GM19395 (cell line): Measurements from ENCODE around the gene VSTM2L.

Experiments
- ATAC-seq: cut with Tn5 transposase; IDR thresholded peaks from one replicate; pipeline ENCODE4 v1.9.1; 2021; ENCODE audit warnings: mild to moderate bottlenecking, moderate library complexity; ENCODE audit not compliant: unreplicated experiment

VSTM2L gene

DNA sequence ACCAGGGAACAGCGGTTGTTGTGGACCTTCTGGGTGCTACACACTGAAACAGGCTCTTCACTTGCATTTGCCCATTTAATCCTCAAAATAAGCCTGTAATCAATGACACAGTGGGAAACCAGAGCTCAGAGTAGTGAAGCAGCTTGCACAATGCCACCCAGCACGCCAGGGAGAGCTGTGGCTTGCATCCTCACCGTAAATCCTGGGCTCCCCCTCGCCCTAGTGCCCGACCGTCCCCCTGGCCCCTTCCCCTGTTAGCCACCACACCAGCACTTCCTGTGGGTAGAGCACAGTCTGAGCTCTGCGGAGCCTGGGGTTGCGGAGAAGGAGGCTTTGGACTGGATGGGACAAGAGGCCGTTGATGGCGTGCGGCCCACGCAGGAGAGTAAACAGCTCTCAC, 14.5 kb downstream of the VSTM2L start:
- ATAC-seq = no peak

DNA sequence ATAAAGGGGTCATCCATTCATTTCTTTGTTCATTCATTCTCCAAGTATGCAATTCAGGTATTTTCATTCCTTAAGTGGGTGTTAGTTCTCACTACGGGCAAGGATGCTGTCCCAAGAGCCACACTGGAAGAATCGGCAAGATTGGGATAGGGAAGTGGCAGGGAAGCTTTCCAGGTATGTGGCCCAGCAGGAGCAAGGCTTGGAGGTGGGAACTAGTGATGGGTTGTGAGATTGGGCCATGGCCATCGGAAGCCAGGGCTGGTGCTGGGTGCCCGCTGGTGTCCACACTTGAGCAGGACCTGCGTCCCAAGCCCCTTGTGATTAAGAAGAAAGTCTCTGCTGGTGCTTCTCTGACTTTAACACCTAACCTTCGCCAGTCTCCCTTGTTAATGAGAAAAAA, 15.1 kb downstream of the VSTM2L start:
- ATAC-seq = no peak

DNA sequence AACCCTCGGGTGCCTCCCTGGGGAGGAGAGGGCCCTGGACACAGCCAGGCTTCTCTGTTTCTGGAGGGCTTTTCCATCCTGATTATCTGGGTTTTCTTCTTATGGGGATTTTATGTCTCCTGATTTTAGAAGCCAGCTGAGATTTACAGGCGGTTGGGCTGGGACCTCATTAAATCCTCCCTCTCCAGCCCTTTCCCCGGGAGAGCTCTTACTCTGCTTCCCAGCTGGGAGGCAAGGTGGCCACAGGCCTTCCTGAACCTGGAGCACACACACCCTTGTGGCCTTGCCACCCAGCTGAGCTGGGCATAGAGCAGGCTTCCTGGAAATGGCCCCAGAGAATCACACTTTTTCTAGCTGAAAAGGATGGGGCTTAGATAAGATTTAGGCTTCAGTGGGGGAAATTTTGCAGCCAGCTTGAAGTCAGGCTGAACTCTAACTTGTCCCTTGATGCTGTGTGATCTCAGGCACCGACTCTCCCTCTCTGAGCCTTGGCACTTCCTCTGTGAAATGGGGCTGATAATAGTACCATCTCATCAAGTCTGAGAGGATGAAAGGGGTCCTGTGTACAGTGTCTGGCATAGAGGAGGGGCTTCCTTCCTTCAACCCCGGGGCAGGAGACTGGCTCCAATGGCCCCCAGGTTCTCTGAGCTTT, 16.6 kb downstream of the VSTM2L start:
- ATAC-seq = no peak

DNA sequence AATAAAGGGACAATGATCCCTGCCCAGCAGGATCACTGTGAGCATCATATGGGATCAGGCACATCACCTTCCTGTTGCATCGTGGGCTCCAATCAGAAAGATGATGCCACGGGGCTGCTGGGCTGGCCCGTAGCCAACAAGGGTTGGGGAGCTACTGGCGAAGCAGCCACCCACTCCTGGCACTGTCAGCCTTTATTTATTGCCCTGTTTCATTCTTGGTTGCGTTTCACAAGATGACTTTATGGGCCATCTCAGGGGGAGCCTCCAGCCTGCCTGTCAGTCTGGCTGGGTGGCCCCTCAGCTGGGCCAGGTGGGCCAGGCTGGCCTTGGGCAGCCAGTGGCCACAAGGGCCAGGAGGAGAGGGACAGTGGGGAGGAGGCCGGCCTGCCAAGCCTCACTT, 17.3 kb downstream of the VSTM2L start:
- ATAC-seq = no peak

DNA sequence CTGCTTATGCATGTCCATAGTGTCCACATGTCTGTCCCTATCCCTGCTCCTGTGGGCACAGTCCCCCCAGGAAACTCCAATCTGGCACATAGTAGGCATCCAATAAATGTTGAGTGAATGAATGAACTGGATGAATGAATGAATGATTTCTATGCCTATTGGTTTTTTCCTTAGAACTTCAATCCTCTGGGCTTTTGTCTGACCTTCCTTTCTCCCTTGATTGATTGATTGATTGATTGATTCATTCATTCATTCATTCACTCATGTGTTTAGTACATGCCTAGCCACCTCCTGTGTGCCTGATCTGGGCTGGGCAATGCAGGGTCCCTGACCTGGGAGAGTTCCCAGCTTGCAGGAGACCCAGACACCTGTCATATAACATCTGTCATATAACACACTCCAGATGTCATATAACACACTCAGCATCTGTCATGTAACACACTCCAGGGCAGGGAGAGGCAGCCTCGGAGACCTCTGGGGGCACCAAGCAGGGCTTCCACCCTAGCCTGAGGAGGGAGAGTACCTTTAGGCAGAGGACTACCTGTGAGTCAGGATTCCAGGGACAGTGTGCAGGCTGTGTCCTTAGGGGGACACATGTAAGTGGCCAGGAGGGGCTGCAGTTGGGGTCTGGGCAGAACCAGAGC, 17.9 kb downstream of the VSTM2L start:
- ATAC-seq = no peak

DNA sequence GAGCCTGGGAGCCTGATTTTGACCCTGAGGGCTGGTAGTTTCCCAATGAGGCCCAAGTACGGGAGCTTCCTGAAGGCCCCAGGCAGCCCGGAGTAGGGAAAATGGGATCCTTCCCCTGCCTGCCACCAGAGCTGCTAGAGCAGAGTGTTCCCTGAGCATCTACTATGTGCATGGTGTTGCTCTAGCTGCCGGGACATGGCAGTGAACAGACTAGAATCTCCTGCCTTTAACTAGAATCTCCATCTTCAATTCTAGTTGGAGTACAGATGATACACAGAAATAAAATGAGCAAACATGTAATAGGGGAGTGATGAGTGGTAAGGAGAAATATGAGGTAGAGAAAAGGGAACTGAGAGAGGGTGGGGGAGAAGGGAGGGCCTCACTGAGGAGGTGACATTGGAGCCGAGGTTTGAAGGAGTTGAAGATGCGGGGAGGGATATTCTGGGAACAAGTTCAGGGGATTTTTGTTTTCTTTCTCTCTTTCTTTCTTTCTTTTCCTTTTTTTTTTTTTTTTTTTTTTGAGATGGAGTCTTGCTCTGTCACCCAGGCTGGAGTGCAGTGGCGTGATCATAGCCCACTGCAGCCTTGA, 18.5 kb downstream of the VSTM2L start:
- ATAC-seq = peak; percentile 68

DNA sequence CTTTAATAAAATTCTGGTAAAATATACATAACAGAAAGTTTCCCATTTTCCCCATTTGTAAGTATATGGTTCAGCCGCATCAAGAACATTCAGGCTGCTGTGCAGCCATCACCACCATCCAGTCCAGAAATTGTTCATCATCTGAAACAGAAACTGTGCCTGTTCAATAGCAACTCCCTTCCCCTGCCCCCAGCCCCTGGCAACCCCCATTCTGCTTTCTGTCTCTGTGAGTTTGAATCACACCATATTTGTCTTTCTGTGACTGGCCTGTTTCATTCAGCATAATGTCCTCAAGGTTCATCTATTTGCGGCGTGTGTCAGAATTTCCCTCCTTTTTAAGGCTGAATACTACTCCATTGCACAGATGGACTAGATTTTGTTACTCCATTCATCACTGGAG, 19.1 kb downstream of the VSTM2L start:
- peak; percentile 72 for ATAC-seq

DNA sequence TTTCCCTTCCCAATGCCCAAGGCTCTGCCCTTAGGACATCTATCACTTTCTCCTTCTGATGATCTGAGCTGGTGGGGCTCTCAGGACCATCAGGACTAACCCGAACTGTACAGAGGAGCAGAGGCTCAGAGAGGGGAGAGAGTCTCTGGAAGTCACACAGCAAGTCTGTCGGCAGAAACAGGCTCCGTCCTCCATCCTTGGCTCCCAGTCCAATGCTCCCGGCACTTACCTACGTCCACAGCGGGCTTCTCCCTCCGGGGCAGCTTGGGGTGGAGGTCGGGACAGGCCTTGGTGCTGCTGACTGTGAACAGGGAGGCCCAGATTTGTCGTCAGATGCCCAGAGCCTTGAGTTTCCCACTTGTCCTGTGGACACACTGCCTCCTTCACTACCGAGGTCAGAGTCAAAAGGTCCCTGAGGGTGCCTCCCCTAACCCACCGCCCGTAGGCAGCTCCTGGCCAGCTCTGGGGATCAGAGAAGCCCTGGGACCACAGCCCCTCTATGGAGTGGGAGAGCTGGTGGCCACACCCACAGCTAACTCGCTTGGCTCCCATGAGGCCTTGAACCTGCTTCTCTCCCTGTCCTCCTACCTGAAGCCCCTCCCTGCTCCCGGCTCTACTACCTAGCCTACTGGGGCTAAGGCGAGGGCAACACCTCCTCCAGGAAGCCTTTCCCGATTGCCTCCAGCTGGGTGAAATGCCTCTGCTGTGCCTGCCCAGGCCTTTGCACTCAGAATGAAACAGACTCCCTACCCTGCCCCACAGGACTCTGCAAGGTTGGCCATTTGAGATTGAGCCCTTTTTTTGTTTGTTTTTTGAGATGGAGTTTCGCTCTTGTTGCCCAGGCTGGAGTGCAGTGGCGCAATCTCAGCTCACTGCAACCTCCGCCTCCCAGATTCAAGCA, 22.6 kb downstream of the VSTM2L start:
- ATAC-seq = no peak

DNA sequence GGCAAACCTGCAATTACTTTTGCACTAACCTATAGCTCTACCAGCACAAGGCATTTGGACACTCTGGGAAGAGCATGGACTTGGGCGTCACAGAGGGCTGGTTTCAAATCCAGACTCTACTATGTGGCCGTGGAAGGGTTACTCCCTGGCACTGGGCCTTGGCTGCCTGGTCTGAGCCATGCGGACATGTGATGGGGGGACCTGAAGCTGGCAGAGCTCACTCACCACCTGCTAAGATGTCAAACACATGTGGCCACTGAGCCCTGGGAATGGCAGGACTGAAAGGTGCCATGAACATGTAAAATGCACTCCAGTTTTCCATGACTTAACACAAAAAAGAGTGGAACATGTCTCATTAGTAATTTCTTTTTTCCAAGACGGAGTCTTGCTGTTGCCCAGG, 23.7 kb downstream of the VSTM2L start:
- no peak for ATAC-seq

DNA sequence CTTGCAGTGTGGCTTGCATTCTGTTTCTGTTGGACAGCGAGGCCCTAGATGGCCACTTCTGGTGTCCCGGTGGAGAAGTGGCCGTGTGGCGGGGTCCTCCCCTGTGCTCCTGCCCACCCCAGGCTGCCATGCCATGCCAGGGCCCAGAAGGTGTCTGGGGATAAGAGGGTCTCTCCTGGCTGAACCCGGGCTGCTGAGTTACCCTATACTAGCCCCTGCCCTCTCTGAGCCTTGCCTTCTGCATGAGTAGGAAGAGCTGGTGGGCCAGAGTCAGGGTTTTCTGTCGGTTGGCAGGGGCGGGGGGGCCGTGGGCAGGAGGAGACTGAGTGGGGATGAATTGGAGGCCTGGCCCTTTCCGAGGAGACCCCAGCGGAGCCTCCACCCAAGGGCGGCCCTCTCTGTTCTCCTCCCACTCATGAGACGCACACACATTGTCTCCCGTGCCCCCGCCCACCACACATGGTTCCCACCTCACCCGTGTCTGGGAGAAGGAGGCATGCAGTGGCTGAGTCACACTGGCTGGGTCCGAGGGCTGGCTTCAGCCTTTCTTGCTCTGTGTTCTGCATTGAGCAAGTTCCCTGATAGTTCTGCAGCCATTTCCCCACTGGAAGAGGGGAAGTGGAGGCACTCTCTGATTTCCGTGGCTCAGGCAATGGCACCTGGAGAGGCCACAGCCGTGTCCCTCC, 24.6 kb downstream of the VSTM2L start:
- ATAC-seq = no peak

DNA sequence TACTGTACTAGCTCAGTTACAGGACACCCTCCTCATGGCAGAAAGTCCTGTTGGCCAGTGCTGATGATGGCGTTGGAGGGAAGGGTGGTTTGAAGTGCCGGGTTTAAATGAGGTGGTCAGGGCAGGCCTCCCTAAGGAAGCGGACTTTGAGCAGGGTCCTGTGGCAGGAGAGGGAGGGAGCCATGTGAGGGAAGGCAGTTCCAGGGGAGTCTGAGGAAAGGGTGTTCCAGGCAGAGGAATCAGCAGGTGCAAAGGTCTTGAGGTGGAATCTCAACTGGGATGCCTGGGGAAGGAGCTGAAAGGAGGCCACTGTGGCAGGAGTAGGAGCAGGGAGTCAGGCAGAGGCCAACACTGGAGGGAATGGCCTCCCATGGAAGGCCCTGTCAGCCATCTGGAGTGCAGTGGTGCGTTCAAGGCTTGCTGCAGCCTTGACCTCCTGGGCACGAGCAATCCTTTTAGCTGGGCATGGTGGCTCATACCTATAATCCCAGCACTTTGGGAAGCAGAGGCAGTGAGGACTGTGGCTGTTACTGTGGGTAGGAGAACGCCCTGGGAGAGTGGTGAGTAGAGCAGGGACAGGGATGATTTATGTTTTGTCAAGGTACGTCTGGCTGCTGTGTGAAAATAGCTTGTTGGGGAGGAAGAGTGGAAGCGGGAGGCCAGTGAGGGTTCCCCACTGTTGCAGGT, 26.2 kb downstream of the VSTM2L start:
- no peak for ATAC-seq

DNA sequence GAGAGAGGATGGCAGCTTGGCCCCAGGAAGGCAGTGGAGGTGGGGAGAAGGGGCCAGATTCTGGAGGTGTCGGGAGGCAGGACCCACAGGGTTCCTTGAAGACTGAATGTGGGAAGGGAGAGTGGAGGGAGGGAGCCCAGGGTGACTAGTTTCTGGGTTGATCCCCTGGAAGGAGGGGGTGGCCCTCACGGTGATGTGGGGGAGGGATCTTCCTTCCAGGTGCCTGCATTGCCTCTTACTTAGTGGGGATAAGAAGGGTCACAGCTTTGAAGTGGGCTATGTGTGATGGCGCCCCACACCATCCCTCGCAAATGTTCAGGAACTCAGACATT, 26.7 kb downstream of the VSTM2L start:
- ATAC-seq = no peak

DNA sequence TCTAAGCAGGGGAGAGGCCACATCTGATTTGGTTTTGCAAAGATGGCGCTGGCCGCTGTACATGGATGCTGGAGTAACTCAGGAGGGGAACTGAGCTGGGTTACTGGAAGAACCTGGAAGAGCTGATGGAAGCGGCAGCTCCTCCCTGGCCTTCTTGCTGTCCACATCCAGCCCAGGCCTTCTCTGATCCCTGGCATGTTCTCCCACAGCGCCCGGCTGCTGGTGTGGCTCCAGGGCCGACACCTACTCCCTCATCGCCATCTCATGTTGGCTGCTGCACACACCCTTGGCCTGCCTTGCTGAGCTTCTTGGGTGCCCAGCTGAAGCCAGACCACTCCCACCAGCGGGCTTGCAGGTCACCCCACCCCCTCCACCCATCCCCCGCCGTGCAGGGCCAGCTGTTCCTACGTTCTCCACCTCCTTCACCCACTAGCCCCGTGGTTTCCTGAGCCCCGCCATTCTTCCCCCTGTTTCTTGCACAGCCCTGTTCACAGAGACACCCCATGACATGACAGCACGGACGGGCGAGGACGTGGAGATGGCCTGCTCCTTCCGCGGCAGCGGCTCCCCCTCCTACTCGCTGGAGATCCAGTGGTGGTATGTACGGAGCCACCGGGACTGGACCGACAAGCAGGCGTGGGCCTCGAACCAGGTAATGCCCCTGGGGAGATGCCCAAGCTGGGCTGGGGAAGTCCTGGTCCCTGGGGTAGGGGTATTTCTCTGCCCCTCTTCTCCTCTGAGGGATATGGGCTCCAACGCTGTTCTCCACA, 28.4 kb downstream of the VSTM2L start:
- ATAC-seq = no peak

DNA sequence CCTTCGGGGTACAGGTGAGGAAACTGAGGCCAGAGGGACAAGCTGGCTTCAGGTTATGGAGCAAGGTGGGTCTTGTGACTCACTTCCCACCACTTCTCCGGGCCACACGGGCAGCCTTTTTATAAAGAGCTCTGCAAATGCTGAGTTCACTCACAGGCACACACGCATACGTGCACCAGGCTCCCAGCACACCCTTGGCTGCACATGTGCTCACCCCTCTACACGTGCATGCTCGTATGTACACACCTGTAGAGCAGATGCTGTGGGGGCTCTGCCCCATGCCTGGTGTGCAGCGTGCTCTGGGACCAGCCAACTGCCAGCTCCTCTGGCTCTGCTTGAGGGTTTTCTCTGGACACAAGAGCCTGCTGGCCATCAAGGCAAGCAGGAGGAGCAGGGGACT, 29.1 kb downstream of the VSTM2L start:
- no peak for ATAC-seq

DNA sequence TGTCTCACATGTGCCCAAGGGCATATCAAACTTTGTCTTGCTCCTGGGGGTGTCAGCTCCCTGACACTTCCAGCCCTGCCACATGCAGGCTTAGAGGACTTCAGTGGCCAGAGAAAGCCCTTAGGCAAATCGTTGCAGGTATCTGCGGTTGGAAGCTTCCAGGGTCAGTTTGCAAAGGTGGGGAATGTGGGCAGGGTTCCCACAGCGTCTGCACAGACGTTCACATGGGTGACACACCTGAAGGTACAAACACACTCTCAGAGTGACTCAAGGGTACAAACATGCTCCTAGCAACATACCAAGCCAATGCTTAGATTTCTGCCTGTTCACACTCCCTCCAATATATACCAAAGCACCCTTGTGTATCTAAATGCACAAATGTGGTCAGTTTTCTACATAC, 30.0 kb downstream of the VSTM2L start:
- ATAC-seq = no peak

DNA sequence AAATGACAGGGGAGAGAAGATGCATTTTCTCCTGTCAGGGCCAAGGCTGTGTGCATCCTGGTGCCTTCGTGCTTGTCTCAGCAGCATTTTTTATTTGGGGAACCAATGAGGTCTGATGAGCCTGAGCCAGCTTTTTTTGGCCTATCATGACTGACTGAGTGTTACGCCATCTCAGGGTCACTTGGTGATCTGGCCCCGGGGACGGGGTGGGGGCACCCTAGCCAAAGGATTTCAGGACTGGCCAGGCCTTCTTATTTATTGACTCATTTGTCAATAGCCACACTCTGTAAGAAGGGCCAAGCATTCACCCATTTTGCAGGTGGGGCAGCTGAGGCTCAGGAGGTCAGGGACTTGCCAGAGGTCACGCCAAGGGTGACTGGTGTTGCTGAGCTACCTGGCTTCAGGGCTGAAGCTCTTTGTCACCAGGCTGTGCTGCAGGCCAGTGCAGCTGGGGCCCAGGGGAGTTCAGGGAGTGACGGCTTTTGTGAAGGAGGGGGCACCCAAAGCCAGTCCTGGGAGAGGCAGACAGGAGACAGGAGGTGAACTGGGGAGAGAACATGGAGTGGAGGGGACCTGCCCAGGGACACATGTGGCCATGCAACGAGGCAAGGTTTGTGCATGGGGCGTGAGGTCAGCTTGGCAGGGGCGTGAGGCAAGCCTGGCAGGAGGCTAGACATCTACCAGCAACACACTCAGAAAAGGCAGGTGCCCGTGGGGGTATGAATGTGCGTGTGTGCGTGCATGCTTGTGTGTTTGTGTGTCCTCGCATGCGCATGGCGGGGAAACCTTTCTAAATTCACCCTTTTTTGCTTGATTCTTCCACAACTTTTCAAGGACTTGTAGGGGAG, 31.1 kb downstream of the VSTM2L start:
- ATAC-seq = no peak

DNA sequence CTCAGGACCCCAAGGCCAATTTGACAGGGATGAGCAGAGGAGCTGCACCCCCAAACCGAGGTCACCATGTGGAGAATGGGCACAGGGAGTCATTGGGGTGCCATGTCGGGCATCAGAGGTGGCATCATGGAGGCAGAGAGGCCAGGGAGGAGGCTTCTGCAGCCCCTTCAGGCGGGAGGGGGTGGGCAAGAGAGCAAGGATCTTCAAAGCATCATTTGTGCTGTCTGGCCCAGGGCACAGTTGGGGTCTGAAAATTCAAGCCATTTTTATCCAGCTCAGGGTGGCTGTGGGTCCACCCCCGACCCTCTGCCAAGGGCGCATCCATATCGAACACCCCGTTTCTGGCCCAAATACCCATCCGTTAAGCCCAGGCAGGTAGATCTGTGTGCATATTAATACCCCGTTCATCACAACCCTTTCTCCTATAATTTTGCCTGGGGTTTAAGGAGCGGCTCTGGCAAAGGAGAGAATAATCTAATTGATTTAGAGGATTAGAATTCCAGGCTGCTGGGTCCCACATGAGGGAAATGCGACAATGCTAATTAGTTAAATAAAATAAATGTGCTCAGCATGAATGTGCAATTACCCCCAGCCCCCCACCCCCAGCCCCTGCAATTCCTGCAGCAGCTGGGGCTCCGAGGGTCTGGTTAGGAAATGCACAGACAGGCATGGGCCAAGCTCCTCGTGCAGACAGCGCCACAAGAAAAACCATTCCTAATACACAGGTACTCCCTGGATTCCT, 31.9 kb downstream of the VSTM2L start:
- no peak for ATAC-seq

DNA sequence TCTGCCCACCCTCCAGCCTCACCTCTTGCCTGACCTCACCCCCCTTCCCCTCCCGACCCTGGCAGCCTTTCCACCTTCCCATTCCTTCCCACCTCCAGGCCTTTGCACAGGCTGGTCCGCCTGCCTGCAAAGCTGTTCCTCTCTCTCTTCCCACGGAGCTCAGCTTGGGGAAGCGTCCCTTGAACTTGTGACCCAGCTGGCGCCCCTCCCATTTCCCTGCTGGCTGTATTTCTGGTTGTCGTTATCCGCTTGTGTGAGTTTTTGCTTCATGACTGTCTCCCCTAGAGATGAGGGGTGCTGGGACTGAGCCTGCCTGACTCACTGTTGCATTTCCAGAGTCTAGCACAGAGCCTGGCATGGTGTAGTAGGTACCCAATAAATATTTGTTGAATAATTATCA, 32.5 kb downstream of the VSTM2L start:
- no peak for ATAC-seq
